ENCODE data around the gene CALML5.
A peak's percentile ranks its signal among the peaks of the same experiment; 100 is the strongest.

DNA sequence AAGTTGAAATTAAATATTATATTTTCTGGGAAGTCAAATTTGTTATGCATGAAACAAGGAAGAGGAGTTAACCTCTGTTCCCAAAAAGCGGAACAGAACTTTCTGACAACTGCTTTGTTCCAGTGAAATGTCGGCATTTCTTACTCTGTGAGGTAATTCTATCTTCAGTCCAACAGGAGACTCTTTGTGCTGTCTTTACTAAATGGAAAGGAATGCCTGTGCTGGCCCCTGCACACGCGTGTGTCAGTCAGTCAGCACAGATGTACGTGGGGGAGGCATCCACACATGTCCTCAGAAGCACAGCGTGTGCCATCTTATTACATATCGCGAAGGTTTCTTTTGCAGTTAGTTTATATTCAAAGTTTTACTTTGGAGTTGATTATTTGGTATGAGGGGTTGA lies 49.5 kb downstream of the CALML5 start:
- TF ChIP-seq, protein P1, sequence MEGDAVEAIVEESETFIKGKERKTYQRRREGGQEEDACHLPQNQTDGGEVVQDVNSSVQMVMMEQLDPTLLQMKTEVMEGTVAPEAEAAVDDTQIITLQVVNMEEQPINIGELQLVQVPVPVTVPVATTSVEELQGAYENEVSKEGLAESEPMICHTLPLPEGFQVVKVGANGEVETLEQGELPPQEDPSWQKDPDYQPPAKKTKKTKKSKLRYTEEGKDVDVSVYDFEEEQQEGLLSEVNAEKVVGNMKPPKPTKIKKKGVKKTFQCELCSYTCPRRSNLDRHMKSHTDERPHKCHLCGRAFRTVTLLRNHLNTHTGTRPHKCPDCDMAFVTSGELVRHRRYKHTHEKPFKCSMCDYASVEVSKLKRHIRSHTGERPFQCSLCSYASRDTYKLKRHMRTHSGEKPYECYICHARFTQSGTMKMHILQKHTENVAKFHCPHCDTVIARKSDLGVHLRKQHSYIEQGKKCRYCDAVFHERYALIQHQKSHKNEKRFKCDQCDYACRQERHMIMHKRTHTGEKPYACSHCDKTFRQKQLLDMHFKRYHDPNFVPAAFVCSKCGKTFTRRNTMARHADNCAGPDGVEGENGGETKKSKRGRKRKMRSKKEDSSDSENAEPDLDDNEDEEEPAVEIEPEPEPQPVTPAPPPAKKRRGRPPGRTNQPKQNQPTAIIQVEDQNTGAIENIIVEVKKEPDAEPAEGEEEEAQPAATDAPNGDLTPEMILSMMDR (conservative IDR thresholded peaks at IDR 0.05 in 1 of 2, IDR thresholded peaks at IDR 0.05 in 1 of 2; ENCODE audit: low read depth in 1 of 2, low read length in 2 of 2): peak in 1 of 2 donors; percentile 21
- TF ChIP-seq EZH2 (IDR thresholded peaks at IDR 0.05; ENCODE audit: low read length, missing control alignments): no peak
